K562 (cell line): ENCODE data around the gene SLCO2B1. TPM values are rescaled to one million over a fixed set of nuclear protein-coding genes. Genes with fewer than 3 reads are reported as not detected.

ENCODE experiments used
- ATAC-seq: fragments of 200-7000 bp; cut with Tn5 transposase; 3 replicates; pipeline ENCODE4 v1.9.1; 2020; ENCODE audit warnings: moderate library complexity
- BruUV-seq: library from RNA; stranded (reverse); fragments of 400-500 nt; replicated peaks from 2 replicates; lab custom pipeline; 2021; lab: Mats Ljungman, UMichigan
- CTCF ChIA-PET: fragments of 300-600 bp; formaldehyde crosslinking; extraction: SDS; loops from one replicate; lab custom pipeline; 2021; ENCODE audit warnings: low intra/inter-chr PET ratio; lab: Yijun Ruan, JAX
- POLR2A ChIA-PET: fragments of 300-600, 350-650 bp; sonication (Branson Sonifier 250); formaldehyde crosslinking; extraction: SDS; loops from one replicate; lab custom pipeline; 2021; ENCODE audit warnings: antibody characterized with exemption, inconsistent platforms; lab: Yijun Ruan, JAX
- DNase-seq, 4 experiments: peaks; one replicate each; pipeline versions ENCODE4 v3.0.0 to v3.0.0-alpha.2; 2011 to 2018; ENCODE audit warnings: low spot score in 3 of 4, mixed read lengths in 3 of 4; ENCODE audit errors: extremely low read depth in 1 of 4
- FAIRE-seq: peaks from 2 replicates; lab custom pipeline; 2011; peaks lifted over from hg19 to GRCh38; lab: Jason Lieb, UNC
- H2AFZ ChIP-seq: 2 replicates; pipeline ENCODE4 v1.6.0; 2011; ENCODE audit warnings: low read depth, low read length, control low read depth, inconsistent platforms
- H3K27ac ChIP-seq: fragments of 200-600 bp; 3 replicates; pipeline ENCODE4 v1.8.0; 2011; ENCODE audit warnings: low read depth, mild to moderate bottlenecking, control low read depth, inconsistent platforms, low read length, moderate library complexity, mixed read lengths; ENCODE audit errors: extremely low read depth
- H3K27me3 ChIP-seq, 2 experiments: fragments of 300-600 bp in 1 of 2; 2 replicates in 1 of 2; 3 replicates in 1 of 2; pipeline versions ENCODE4 v1.6.0 to v1.8.0; 2011; ENCODE audit warnings: inconsistent platforms in 2 of 2, low read length in 2 of 2, mild to moderate bottlenecking in 1 of 2, mixed read lengths in 1 of 2, moderate library complexity in 1 of 2; ENCODE audit not compliant: control insufficient read depth in 2 of 2, insufficient read depth in 2 of 2
- H3K36me3 ChIP-seq: fragments of 300-600 bp; 3 replicates; pipeline ENCODE4 v1.8.0; 2011; ENCODE audit warnings: mild to moderate bottlenecking, low read length, inconsistent platforms; ENCODE audit not compliant: control insufficient read depth, insufficient read depth
- H3K4me1 ChIP-seq, 2 experiments: fragments of 200-600 bp in 1 of 2; replicated peaks in 1 of 2; 2 replicates in 1 of 2; 3 replicates in 1 of 2; pipeline versions ENCODE4 v1.5.1 to v1.8.0; 2011; ENCODE audit warnings: inconsistent platforms in 2 of 2, low read length in 2 of 2, mild to moderate bottlenecking in 1 of 2, mixed read lengths in 1 of 2, moderate library complexity in 1 of 2; ENCODE audit not compliant: control insufficient read depth in 2 of 2, insufficient read depth in 2 of 2
- H3K4me2 ChIP-seq: 2 replicates; pipeline ENCODE4 v1.6.1; 2011; ENCODE audit warnings: low read length, control low read depth, inconsistent platforms, mixed read lengths; ENCODE audit not compliant: insufficient read depth
- H3K4me3 ChIP-seq: fragments of 200-600 bp; sonication (generic), shearing (Covaris generic); 2 replicates; pipeline ENCODE4 v1.5.1; 2016; ENCODE audit warnings: control low read depth, inconsistent platforms
- H3K79me2 ChIP-seq: fragments of 200-600 bp; 3 replicates; pipeline ENCODE4 v1.8.0; 2011; ENCODE audit warnings: low read length, inconsistent platforms; ENCODE audit not compliant: control insufficient read depth, insufficient read depth
- H3K9ac ChIP-seq, 2 experiments: 2 replicates each; pipeline versions ENCODE4 v1.6.0 to v1.6.1; 2011; ENCODE audit warnings: low read depth in 2 of 2, low read length in 2 of 2, control low read depth in 1 of 2, inconsistent platforms in 1 of 2, mild to moderate bottlenecking in 1 of 2, mixed read lengths in 1 of 2; ENCODE audit not compliant: insufficient read depth in 1 of 2
- H3K9me1 ChIP-seq: one replicate; pipeline ENCODE4 v1.6.0; 2011; ENCODE audit warnings: inconsistent platforms, mild to moderate bottlenecking, low read length, moderate library complexity; ENCODE audit not compliant: control insufficient read depth, insufficient read depth
- H3K9me3 ChIP-seq: replicated peaks from 2 replicates; pipeline ENCODE4 v1.5.1; 2011; ENCODE audit warnings: low read depth, low read length, inconsistent platforms; ENCODE audit not compliant: control insufficient read depth, insufficient read depth
- H4K20me1 ChIP-seq: replicated peaks from 2 replicates; pipeline ENCODE4 v1.6.1; 2011; ENCODE audit warnings: low read length, inconsistent platforms, mixed read lengths; ENCODE audit not compliant: control insufficient read depth, insufficient read depth
- CTCF ChIP-seq, 3 experiments: IDR thresholded peaks in 2 of 3; conservative IDR thresholded peaks in 1 of 3; 2 replicates each; pipeline ENCODE4 v1.5.1; 2011 to 2012; ENCODE audit warnings: low read length in 3 of 3, mild to moderate bottlenecking in 3 of 3, control low read depth in 2 of 3, improper control_type of control experiment in 1 of 3, inconsistent platforms in 1 of 3, low read depth in 1 of 3, mixed read lengths in 1 of 3, moderate library complexity in 1 of 3; ENCODE audit not compliant: insufficient read depth in 2 of 3
- E2F8 ChIP-seq: fragments of 450-650 bp; IDR thresholded peaks from 2 replicates; pipeline ENCODE4 v1.7.1; 2018; ENCODE audit warnings: mild to moderate bottlenecking, low read depth; ENCODE audit not compliant: partially characterized antibody
- XRCC5 ChIP-seq: fragments of 200-400 bp; formaldehyde crosslinking; IDR thresholded peaks from 2 replicates; pipeline ENCODE4 v1.6.1; 2017; ENCODE audit warnings: low read depth, mild to moderate bottlenecking, low read length
- ZNF212 ChIP-seq: fragments of 450-650 bp; formaldehyde crosslinking; IDR thresholded peaks from 2 replicates; pipeline ENCODE4 v1.4.0; 2020; ENCODE audit warnings: mild to moderate bottlenecking
- WGBS: fragments of 100-300 bp; shearing (Covaris generic); methylation state at CpG from one replicate; pipeline ENCODE4 v1.1.6; 2016; ENCODE audit warnings: low coverage, mixed read lengths; ENCODE audit not compliant: insufficient coverage; ENCODE audit errors: missing lambda C conversion rate; 5-methylcytosine and 5-hydroxymethylcytosine counted together
- in situ Hi-C: fragments of 300-500 bp; cut with MboI; formaldehyde crosslinking; loops from 4 replicates; pipeline ENCODE4 v1.15.0; 2018; ENCODE audit warnings: inconsistent platforms, mixed read lengths
- intact Hi-C: fragments of 100-400 bp; cut with micrococcal nuclease; formaldehyde crosslinking; loops from 2 replicates; pipeline ENCODE4 v1.14.2; 2022
- polyA plus RNA-seq, 8 experiments: library from polyadenylated mRNA; depleted of rRNA in 4 of 8; stranded (reverse) in 5 of 8; unstranded in 3 of 8; fragments of >200 nt; fragmentation: Nextera tagmentation in 2 of 8; fragmentation: Illumina TruSeq in 1 of 8; extraction: Ambion mirVana in 2 of 8; extraction: Trizol in 1 of 8; gene quantifications; 2 replicates each; pipeline versions ENCODE4 v1.2.1 to v1.2.3, GENCODE V29; 2011 to 2014; ENCODE audit warnings: inconsistent platforms in 1 of 8, missing spikeins in 1 of 8
- total RNA-seq, 7 experiments: library from RNA; depleted of rRNA in 6 of 7; stranded (reverse); fragments of >200 nt in 6 of 7; fragmentation: Illumina TruSeq in 2 of 7; extraction: Trizol in 2 of 7; gene quantifications; 2 replicates each; pipeline versions ENCODE4 v1.2.1 to v1.2.3, GENCODE V29; 2011 to 2021; ENCODE audit warnings: low replicate concordance in 1 of 7

SLCO2B1 gene
- total and polyA plus RNA-seq, 9 of the 15 experiments (the other 6 are each of a cell fraction or from before 2014, with no cell fraction given), result 0.70 to 14.7 (median 7.6) TPM

GRCh38 chr11:75200051-75200450 lies 49.1 kb downstream of the SLCO2B1 start:
- Histone ChIP-seq H3K9ac (no peak overlapping the region), H3K4me3 (no peak overlapping the region), H2AFZ (no peak overlapping the region), H3K27ac (no peak overlapping the region), H4K20me1 (0 out of 2 replicates have a peak, but pooled peaks cover 7% of the 10 kb centered on the region), H3K9me3 (no peaks in the 10 kb centered on the region), H3K4me2 (no peak overlapping the region), H3K79me2 (no peaks in the 10 kb centered on the region), H3K9me1 (no peaks in the 10 kb centered on the region), H3K4me1 (no peaks in the 10 kb centered on the region), H3K27me3 (no peaks in the 10 kb centered on the region; a peak in 1 of 5 replicates), H3K36me3 (no peaks in the 10 kb centered on the region)
- intact Hi-C loops, result no loop called here
- ChIA-PET POLR2A (no interaction called here), CTCF (interaction anchor here (0.6 kb wide), 1 partner anchor 25 kb away, joined by 3 read pairs; no protein-coding TSS in a partner anchor)
- no TSS peak for BruUV-seq
- TF ChIP-seq ZNF212 (CRISPR knock-in tag), result no peak
- TF ChIP-seq E2F8, result no peak
- TF ChIP-seq XRCC5, result no peak
- no peak for TF ChIP-seq CTCF (IDR thresholded peaks at IDR 0.05 in 2 of 3, conservative IDR thresholded peaks at IDR 0.05 in 1 of 3; ENCODE audit: insufficient read depth in 2 of 3, low read depth in 1 of 3, low read length in 3 of 3)
- in situ Hi-C loops, result loop anchor here (5.0 to 10.0 kb wide), 2 partner anchors 55 to 173 kb away; no protein-coding TSS in a partner anchor
- DNase-seq (no peak), ATAC-seq (no peak), FAIRE-seq (no peak)
- WGBS, result 13% methylated on average over 9 of the region's 10 CpGs
